GM12878 (cell line): ENCODE measurements around the gene LIN52. TPM values are rescaled to one million over a fixed set of nuclear protein-coding genes. Genes with fewer than 3 reads are reported as not detected.

Experiments
- ATAC-seq: fragments of 200-7000 bp; cut with Tn5 transposase; 3 replicates; pipeline ENCODE4 v1.9.1; 2020; ENCODE audit warnings: mild to moderate bottlenecking, moderate library complexity
- BruUV-seq: library from RNA; stranded (reverse); fragments of 400-500 nt; replicated peaks from 2 replicates; lab custom pipeline; 2021; lab: Mats Ljungman, UMichigan
- CTCF ChIA-PET: fragments of 300-600 bp; sonication (Branson Sonifier 250); formaldehyde crosslinking; extraction: SDS; loops from one replicate; lab custom pipeline; 2021; ENCODE audit warnings: inconsistent platforms; lab: Yijun Ruan, JAX
- POLR2A ChIA-PET: fragments of 350-600 bp; formaldehyde crosslinking; extraction: SDS; loops from one replicate; lab custom pipeline; 2021; ENCODE audit warnings: inconsistent platforms; lab: Charles Lee
- RAD21 ChIA-PET: fragments of 300-600 bp; sonication (Branson Sonifier 250); formaldehyde crosslinking; loops from one replicate; lab custom pipeline; 2023; ENCODE audit warnings: antibody characterized with exemption; ENCODE audit not compliant: unreplicated experiment; lab: Charles Lee
- SMC1A ChIA-PET: fragments of 300-600 bp; sonication (Branson Sonifier 250); formaldehyde crosslinking; loops from one replicate; lab custom pipeline; 2023; ENCODE audit not compliant: unreplicated experiment, uncharacterized antibody; lab: Charles Lee
- DNase-seq: peaks from one replicate; pipeline ENCODE4 v3.0.0-alpha.2; 2011; ENCODE audit warnings: low read depth, low spot score
- FAIRE-seq: peaks from 3 replicates; lab custom pipeline; 2011; peaks lifted over from hg19 to GRCh38; lab: Jason Lieb, UNC
- H2AFZ ChIP-seq: 2 replicates; pipeline ENCODE4 v1.6.0; 2011; ENCODE audit warnings: low read depth, low read length, control low read depth; ENCODE audit not compliant: control insufficient read depth
- H3K27ac ChIP-seq: 2 replicates; pipeline ENCODE4 v1.5.1; 2011; ENCODE audit warnings: control low read depth; ENCODE audit not compliant: control insufficient read depth, insufficient read depth
- H3K27me3 ChIP-seq, 2 experiments: replicated peaks in 1 of 2; 2 replicates each; pipeline versions ENCODE4 v1.6.0 to v1.6.1; 2011; ENCODE audit warnings: low read length in 1 of 2; ENCODE audit not compliant: control insufficient read depth in 2 of 2, insufficient read depth in 2 of 2
- H3K36me3 ChIP-seq, 2 experiments: 2 replicates each; pipeline ENCODE4 v1.5.1; 2011; ENCODE audit warnings: low read length in 1 of 2; ENCODE audit not compliant: control insufficient read depth in 2 of 2, insufficient read depth in 2 of 2
- H3K4me1 ChIP-seq: 2 replicates; pipeline ENCODE4 v1.6.1; 2011; ENCODE audit warnings: mild to moderate bottlenecking, low read length, moderate library complexity, mixed read lengths; ENCODE audit not compliant: control insufficient read depth, insufficient read depth
- H3K4me2 ChIP-seq: 2 replicates; pipeline ENCODE4 v1.6.0; 2011; ENCODE audit warnings: control low read depth; ENCODE audit not compliant: control insufficient read depth, insufficient read depth
- H3K4me3 ChIP-seq: fragments of 200-600 bp; sonication (generic); 2 replicates; pipeline ENCODE4 v1.5.1; 2016
- H3K79me2 ChIP-seq: 2 replicates; pipeline ENCODE4 v1.6.0; 2011; ENCODE audit warnings: low read length; ENCODE audit not compliant: control insufficient read depth, insufficient read depth
- H3K9ac ChIP-seq: 2 replicates; pipeline ENCODE4 v1.8.0; 2011; ENCODE audit warnings: low read length, control low read depth, mixed read lengths; ENCODE audit not compliant: control insufficient read depth, insufficient read depth
- H3K9me3 ChIP-seq: replicated peaks from 3 replicates; pipeline ENCODE4 v1.5.1; 2011; ENCODE audit warnings: mild to moderate bottlenecking, low read length; ENCODE audit not compliant: control insufficient read depth, insufficient read depth
- H4K20me1 ChIP-seq: 2 replicates; pipeline ENCODE4 v1.6.0; 2011; ENCODE audit not compliant: control insufficient read depth, insufficient read depth
- BCL3 ChIP-seq: IDR thresholded peaks from 2 replicates; pipeline ENCODE4 v1.6.1; 2011; ENCODE audit warnings: borderline replicate concordance, low read depth, mild to moderate bottlenecking, moderate library complexity, low read length; ENCODE audit not compliant: insufficient read depth, poor library complexity, severe bottlenecking
- E2F4 ChIP-seq: IDR thresholded peaks from 2 replicates; pipeline ENCODE4 v1.6.1; 2012; ENCODE audit warnings: low read depth, low read length, improper control_type of control experiment
- E4F1 ChIP-seq: fragments of 450-650 bp; IDR thresholded peaks from 2 replicates; pipeline ENCODE4 v1.6.1; 2018; ENCODE audit warnings: borderline replicate concordance, mild to moderate bottlenecking; ENCODE audit not compliant: partially characterized antibody
- GABPA ChIP-seq: IDR thresholded peaks from 2 replicates; pipeline ENCODE4 v1.6.1; 2014; ENCODE audit warnings: antibody characterized with exemption, low read depth, mild to moderate bottlenecking, inconsistent platforms
- PBX3 ChIP-seq: IDR thresholded peaks from 2 replicates; pipeline ENCODE4 v1.6.1; 2011; ENCODE audit warnings: mild to moderate bottlenecking, low read depth, low read length, moderate library complexity; ENCODE audit not compliant: insufficient replicate concordance
- SMAD5 ChIP-seq: IDR thresholded peaks from 2 replicates; pipeline ENCODE4 v1.6.1; 2016; ENCODE audit warnings: antibody characterized with exemption, low read depth
- YY1 ChIP-seq: IDR thresholded peaks from 2 replicates; pipeline ENCODE4 v1.6.1; 2011; ENCODE audit warnings: low read depth, mild to moderate bottlenecking, low read length
- ZBTB40 ChIP-seq: fragments of 450-650 bp; IDR thresholded peaks from 2 replicates; pipeline ENCODE4 v1.6.1; 2016; ENCODE audit warnings: mild to moderate bottlenecking, moderate library complexity, borderline replicate concordance
- WGBS: methylation state at CpG from one replicate; pipeline ENCODE4 v1.1.6; 2016; ENCODE audit warnings: low lambda C conversion rate; ENCODE audit not compliant: insufficient replicate concordance, insufficient coverage; ENCODE audit errors: missing lambda C conversion rate; 5-methylcytosine and 5-hydroxymethylcytosine counted together
- in situ Hi-C: fragments of 300-500 bp; cut with MboI; formaldehyde crosslinking; loops from 9 replicates; pipeline ENCODE4 v1.14.3; 2018; ENCODE audit warnings: mixed read lengths
- intact Hi-C: fragments of 100-400 bp; cut with micrococcal nuclease; formaldehyde crosslinking; loops from one replicate; pipeline ENCODE4 v1.14.2; 2022; ENCODE audit not compliant: unreplicated experiment
- polyA plus RNA-seq, 11 experiments: library from polyadenylated mRNA; depleted of rRNA in 4 of 11; unstranded in 6 of 11; stranded (reverse) in 5 of 11; fragments of >200 nt; fragmentation: Nextera tagmentation in 4 of 11; fragmentation: Illumina TruSeq in 1 of 11; extraction: Ambion mirVana in 4 of 11; extraction: Trizol in 1 of 11; gene quantifications; 1 replicate in 1 of 11; 2 replicates in 10 of 11; pipeline versions ENCODE4 v1.2.1 to v1.2.3, GENCODE V29; 2011 to 2016; ENCODE audit warnings: inconsistent platforms in 2 of 11, missing spikeins in 2 of 11, low read depth in 1 of 11
- total RNA-seq, 4 experiments: library from RNA; depleted of rRNA in 3 of 4; stranded (reverse); fragments of >200 nt in 3 of 4; fragmentation: Illumina TruSeq in 1 of 4; extraction: Trizol in 1 of 4; gene quantifications; 2 replicates each; pipeline versions ENCODE4 v1.2.1 to v1.2.3, GENCODE V29; 2013 to 2021

The LIN52 gene
- total and polyA plus RNA-seq, 10 of the 15 experiments (the other 5 are each of a cell fraction or from before 2014, with no cell fraction given), result 13.3 to 30.9 (median 19.9) TPM

GRCh38 chr14:74235017-74235416 is 150.3 kb downstream of the LIN52 start (continued):
- TF ChIP-seq YY1 (no peak), ZBTB40 (no peak)
- TF ChIP-seq, all 136 proteins: peak for 0

GRCh38 chr14:74237441-74237840 is 152.7 kb downstream of the LIN52 start:
- no peak overlapping the region for H3K4me2 ChIP-seq
- 53% methylated on average over 4 of the region's 4 CpGs for WGBS
- no peaks in the 10 kb centered on the region for H4K20me1 ChIP-seq
- SMC1A ChIA-PET, result interaction anchor here (0.9 kb wide), 1 partner anchor 16 kb away, joined by 3 read pairs; no protein-coding TSS in a partner anchor
- POLR2A ChIA-PET, result no interaction called here
- no peaks in the 10 kb centered on the region for H3K4me1 ChIP-seq
- no peaks in the 10 kb centered on the region for H3K36me3 ChIP-seq
- FAIRE-seq (no peak), ATAC-seq (no peak), DNase-seq (no peak)
- H3K9ac ChIP-seq, result no peak overlapping the region
- intact Hi-C loops (no loop called here), in situ Hi-C loops (no loop called here)
- no peak for TF ChIP-seq E2F4
- no peak for TF ChIP-seq GABPA
- TF ChIP-seq PBX3, result peak; percentile 16
- no peak for TF ChIP-seq E4F1
- no peak for TF ChIP-seq SMAD5
- TF ChIP-seq BCL3, result peak; percentile 90
- RAD21 ChIA-PET, result no interaction called here
- H3K4me3 ChIP-seq, result no peak overlapping the region
- CTCF ChIA-PET, result no interaction called here
- H3K27me3 ChIP-seq, result peaks cover 18 to 30% of the 10 kb centered on the region in 2 experiments
- H2AFZ ChIP-seq, result no peak overlapping the region
- no peaks in the 10 kb centered on the region for H3K79me2 ChIP-seq
- BruUV-seq, result no TSS peak
- H3K27ac ChIP-seq, result no peak overlapping the region
- H3K9me3 ChIP-seq, result no peaks in the 10 kb centered on the region
